ENCODE data around the gene RHBDD2.

The RHBDD2 gene

GRCh38 chr7:75914169-75914654 lies 35.4 kb downstream of the RHBDD2 start:
- H3K36me3 ChIP-seq (ENCODE audit: control insufficient read depth, insufficient read depth, low read length): no peaks in the 10 kb centered on the region
- TF ChIP-seq CTCF (IDR thresholded peaks at IDR 0.05; ENCODE audit: insufficient read depth, low read length, poor library complexity, severe bottlenecking): no peak
- no peaks in the 10 kb centered on the region for H3K27me3 ChIP-seq (replicated peaks; ENCODE audit: control insufficient read depth, insufficient read depth, low read length)
- DNase-seq (ENCODE audit: extremely low read depth, insufficient read length): no peak
- peak overlapping the region; percentile 67 for H3K4me3 ChIP-seq (replicated peaks; ENCODE audit: low read depth, low read length)

GRCh38 chr7:75914655-75915415 lies 36.0 kb downstream of the RHBDD2 start, which contains the start of gene POR:
POR (plus strand) TSS chr7:75915155; CDS start chr7:75954002, 38,847 bp downstream.
- no peaks in the 10 kb centered on the region for H3K36me3 ChIP-seq (ENCODE audit: control insufficient read depth, insufficient read depth, low read length)
- H3K4me3 ChIP-seq (replicated peaks; ENCODE audit: low read depth, low read length): peak within 1 kb of the TSS; percentile 92
- no peaks in the 10 kb centered on the region for H3K27me3 ChIP-seq (replicated peaks; ENCODE audit: control insufficient read depth, insufficient read depth, low read length)
- peak; percentile 98 for DNase-seq (ENCODE audit: extremely low read depth, insufficient read length)
- no peak for TF ChIP-seq CTCF (IDR thresholded peaks at IDR 0.05; ENCODE audit: insufficient read depth, low read length, poor library complexity, severe bottlenecking)

GRCh38 chr7:75915416-75916156 lies 36.8 kb downstream of the RHBDD2 start:
- TF ChIP-seq CTCF (IDR thresholded peaks at IDR 0.05; ENCODE audit: insufficient read depth, low read length, poor library complexity, severe bottlenecking): no peak
- Histone ChIP-seq H3K27me3 (replicated peaks; ENCODE audit: control insufficient read depth, insufficient read depth, low read length) (no peaks in the 10 kb centered on the region), H3K36me3 (ENCODE audit: control insufficient read depth, insufficient read depth, low read length) (no peaks in the 10 kb centered on the region), H3K4me3 (replicated peaks; ENCODE audit: low read depth, low read length) (peak overlapping the region; percentile 92)
- peak; percentile 33 for DNase-seq (ENCODE audit: extremely low read depth, insufficient read length)

- no peak for TF ChIP-seq CTCF (IDR thresholded peaks at IDR 0.05; ENCODE audit: insufficient read depth, low read length, poor library complexity, severe bottlenecking)
- H3K4me3 ChIP-seq (replicated peaks; ENCODE audit: low read depth, low read length): peak overlapping the region; percentile 92
Observed at GRCh38 chr7:75916259-75916658, 37.4 kb downstream of the RHBDD2 start.

GRCh38 chr7:75916685-75917634 lies 38.1 kb downstream of the RHBDD2 start:
- Histone ChIP-seq H3K27me3 (replicated peaks; ENCODE audit: control insufficient read depth, insufficient read depth, low read length) (no peaks in the 10 kb centered on the region), H3K4me3 (replicated peaks; ENCODE audit: low read depth, low read length) (no peak overlapping the region), H3K36me3 (ENCODE audit: control insufficient read depth, insufficient read depth, low read length) (no peaks in the 10 kb centered on the region; the same call in 1 of the 2 replicates)
- no peak for TF ChIP-seq CTCF (IDR thresholded peaks at IDR 0.05; ENCODE audit: insufficient read depth, low read length, poor library complexity, severe bottlenecking)
- DNase-seq (ENCODE audit: extremely low read depth, insufficient read length): no peak

More at GRCh38 chr7:75916259-75916658, 37.4 kb downstream of the RHBDD2 start:
- Histone ChIP-seq H3K36me3 (ENCODE audit: control insufficient read depth, insufficient read depth, low read length) (no peaks in the 10 kb centered on the region), H3K27me3 (replicated peaks; ENCODE audit: control insufficient read depth, insufficient read depth, low read length) (no peaks in the 10 kb centered on the region)
- DNase-seq (ENCODE audit: extremely low read depth, insufficient read length): no peak
